Superior temporal gyrus (tissue), 1 donor: ENCODE measurements around the gene ARHGEF11.

Source experiments
- DNase-seq: peaks from one replicate; pipeline ENCODE4 v3.0.0-alpha.2; 2016; ENCODE audit errors: extremely low spot score

The ARHGEF11 gene

DNA sequence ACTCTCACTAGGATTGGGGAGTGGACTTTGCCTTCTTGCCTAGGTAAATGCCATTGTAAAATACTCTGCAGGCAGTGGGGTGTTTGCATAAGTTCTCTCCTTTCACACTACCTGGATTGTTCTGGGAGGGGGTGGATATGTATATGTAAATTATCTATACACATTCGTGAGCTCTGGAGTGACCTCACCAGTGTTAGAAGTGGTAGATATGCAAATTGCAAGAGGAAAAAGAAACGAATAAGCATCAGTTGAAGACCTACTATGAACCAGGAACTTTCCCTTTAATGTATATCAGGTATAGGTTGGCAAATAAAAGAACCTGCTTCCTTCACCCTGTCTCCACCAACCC lies 1.5 kb upstream of the ARHGEF11 start:
- DNase-seq = no peak

DNA sequence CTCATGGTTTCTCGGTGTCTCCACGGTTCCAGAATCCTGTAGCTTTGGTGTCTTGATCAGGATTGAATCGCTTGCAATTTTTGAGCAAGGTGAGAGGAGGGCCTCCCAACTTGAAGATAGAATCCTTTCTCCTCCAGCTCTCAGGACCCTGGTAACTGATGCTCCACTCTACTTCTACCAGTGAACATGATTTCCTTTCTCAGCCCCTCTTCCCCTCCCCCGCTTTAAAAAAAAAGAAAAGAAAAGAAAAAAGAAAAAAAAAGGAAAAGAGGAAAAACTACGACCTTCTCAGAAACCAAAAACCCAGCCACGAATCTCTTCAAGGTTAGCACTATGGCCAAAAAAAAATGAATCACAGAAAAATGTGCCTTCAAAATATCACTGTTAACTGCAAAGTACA lies 1.2 kb downstream of the ARHGEF11 start:
- no peak for DNase-seq

DNA sequence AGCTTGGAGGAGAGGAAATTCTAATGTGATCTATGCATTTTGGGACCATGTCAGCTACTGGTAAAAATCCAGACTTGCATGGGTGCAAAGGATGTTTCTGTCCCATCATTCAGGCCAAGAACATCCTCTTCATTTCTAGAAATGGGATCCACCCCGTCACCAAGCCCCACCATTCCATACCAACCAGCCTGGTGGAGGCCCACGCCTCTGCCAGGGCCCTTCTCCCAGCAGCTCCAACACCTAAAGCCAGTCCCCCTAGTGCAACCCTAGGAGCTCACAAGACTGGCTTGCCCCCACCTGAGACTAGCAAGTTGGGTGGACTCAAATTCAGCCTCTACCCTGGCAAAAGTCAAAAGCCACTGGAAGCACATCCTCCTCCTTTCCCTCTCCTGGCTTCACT lies 1.9 kb downstream of the ARHGEF11 start:
- no peak for DNase-seq

DNA sequence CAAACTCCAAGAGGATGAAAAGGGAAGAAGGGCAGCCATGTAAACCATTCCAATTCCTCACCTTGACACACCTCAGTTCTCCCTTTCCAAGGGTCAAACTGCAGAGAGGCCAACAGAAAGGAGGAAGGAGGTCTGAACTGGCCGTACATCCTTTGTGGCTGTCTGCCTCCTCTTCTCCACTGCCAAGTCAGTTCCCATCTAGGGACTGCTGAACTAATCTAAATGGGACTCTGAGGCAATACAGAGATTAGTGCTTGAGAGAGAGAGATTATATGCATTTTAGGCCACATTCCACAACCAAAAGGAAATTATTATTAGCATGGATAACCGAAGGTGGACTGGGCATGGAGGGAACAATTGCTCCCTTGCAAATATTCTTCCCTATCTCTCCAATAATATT lies 2.7 kb downstream of the ARHGEF11 start:
- DNase-seq = no peak

DNA sequence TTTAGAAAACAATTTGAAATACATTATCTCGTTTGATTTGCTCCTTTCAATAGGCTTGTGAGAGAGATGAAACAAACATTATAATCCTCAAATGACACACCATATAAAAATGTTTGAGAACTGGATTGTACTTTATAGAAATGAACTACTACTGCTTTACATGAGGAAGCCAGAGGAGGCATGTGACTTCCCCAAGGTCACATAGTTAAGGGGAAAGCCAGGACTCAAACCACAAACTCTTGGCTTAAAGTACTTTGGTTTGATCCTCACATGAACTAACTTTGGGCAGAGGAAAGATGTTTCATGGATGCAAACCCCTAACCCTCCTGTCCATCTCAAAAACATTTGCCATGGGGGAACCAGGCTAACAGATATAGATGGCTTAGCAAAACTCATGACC lies 4.7 kb downstream of the ARHGEF11 start:
- no peak for DNase-seq

DNA sequence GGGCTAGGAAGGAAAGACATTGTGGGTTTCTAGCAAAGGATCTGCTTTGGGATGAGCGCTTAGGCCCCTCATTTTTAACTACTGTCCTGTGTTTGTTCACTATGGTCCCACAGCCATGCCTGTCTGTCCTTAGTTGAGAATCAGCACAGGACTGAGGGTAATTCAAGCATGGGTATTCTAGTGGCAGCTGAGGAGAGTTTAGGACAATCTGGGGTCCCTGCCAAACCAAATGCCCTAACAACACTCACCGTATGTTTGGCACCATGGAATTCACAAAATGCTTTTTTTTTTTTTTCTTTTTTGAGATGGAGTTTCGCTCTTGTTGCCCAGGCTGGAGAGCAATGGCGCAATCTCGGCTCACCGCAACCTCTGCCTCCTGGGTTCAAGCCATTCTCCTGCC lies 10.4 kb downstream of the ARHGEF11 start:
- DNase-seq = no peak

DNA sequence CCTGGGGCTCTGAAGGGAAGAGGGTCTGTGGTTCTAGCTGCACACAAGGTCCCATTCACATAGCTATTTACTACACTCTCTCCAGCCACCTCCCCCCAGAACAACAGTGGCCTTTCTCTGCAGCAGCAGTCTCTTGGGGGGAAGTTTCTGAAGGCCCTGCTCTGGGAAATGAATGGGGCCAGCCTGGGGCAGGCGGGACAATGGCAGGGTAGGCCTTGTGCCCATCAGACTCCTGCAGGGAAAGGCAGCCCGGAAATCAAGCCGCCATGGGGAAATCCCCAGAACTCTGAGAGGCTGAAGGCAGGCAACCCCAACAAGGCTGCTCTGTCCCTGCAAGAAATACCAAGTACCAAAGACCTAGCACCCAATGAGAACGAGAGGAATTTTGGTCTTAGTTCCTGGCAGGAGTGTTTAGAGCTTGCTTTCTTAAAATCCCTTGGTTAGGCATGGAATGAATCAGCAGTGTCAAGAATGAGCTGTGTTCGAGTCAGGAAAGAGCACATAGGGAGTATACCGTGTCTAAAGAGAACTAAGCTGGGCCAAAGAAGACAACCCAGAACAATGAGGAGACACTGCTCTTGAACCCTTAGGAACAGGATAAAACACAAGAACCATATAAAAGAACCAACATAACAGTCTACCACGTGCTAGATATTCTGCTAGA lies 11.3 kb downstream of the ARHGEF11 start:
- peak; percentile 57 for DNase-seq

DNA sequence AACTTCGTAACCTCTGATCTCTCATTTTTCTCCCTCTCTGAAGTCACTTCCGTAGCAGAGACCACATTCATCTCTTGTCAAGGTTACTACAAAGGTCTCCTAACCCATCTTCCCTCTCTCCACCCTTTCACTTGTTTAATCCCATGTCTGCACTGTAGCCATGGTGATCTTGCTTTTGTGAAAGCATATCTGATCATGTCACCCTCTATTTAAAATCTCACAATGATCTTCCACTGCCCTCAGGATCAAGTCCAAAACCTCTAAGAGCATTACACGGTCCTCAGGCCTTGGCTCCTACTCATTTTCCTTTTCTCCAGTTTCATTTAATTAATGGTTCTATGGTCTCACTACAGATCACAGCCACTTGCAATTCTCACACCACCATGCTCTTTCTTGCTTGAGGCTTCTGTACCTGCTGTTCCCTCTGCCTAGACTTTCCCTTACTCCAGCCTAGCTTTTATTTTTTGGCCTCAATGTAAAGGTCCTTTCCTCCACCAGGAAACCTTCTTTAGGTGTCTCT lies 12.1 kb downstream of the ARHGEF11 start:
- DNase-seq = no peak

DNA sequence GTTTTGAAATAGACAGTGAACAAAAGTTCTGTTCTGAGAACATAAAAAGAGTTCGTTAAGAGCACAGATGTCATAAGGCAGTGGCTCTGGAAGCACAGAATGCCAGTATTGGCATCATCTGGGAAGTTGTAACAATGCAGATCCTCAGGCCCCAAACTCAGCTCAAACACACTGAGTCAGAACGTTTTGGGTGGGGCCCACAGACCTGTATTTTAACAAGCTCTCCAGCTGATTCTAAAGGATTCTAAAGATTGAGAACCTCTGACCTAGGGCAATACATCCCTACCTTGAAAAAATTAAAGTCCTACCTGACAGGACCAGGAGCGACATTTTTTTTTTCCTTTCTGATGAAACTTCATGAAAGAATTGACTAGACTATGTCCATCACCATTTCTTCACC lies 13.2 kb downstream of the ARHGEF11 start:
- DNase-seq = no peak

DNA sequence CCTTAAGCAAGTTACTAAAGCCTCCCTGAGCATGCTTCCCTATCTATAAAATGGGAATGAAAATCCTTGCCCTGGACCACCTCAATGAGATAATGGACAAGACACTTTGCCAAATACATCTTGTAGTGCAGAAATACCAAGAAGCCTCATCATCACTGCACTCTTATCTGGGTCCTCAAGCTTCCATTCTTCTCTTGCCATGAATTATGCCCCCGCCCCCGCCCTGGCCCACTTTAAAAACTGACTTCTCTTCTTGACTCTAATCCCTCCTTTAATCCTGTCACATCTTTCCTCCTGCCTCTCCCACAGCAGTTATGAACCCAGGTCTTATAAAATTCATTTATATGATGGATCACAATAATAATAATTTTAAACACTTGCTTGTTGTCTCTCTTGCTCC lies 14.8 kb downstream of the ARHGEF11 start:
- DNase-seq = no peak

DNA sequence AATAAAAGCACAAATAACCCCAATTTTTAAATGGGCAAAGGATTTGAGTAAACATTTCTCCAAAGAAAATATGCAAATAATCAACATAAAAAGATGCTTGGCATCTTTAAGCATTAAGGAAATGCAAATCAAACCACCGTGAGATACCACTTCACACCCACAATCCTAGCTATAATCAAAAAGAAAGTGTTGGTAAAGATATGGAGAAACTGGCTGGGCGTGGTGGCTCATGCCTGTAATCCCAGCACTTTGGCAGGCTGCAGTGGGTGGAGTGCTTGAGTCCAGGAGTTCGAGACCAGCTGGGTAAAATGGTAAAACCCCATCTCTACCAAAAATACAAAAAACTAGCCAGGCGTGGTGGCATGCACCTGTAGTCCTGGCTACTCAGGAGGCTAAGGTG lies 16.9 kb downstream of the ARHGEF11 start:
- DNase-seq = no peak

DNA sequence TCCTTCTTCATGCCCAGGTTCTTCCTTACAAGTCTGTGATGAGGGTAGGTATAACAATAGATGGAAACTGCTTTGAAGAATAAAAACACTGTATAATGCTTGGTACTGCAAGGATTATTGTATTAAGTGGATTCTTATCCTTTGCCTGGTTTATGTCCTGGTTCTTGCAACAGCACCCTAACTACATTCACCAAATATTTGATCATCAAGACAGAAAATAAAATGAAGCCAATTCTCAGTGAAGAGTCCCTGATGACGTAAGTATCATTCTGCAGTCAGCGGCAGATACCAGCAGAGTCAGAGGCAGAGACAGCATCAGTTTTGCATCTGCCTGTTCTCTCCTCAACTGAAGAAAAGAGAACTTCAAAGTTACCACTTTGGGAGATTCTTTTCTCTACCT lies 19.7 kb downstream of the ARHGEF11 start:
- no peak for DNase-seq

DNA sequence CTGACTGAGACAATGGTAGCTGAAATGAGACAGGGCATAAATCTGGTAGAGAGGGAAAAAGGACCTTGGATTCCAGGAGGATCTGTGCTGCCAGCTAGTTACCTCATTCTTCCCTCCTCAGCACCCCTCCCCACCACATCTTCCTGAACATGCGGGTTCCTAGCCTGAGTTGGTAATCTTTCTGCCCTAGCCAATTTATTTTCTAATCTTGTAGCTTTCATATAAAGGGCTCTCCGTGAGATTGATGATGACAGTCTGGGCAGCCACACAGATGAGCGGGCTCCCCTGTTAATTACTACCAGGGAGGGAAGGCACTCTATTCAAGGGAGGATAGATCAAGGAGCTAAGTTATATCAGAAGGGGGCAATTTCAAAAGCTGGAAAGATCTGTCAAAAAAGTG lies 20.2 kb downstream of the ARHGEF11 start:
- no peak for DNase-seq

DNA sequence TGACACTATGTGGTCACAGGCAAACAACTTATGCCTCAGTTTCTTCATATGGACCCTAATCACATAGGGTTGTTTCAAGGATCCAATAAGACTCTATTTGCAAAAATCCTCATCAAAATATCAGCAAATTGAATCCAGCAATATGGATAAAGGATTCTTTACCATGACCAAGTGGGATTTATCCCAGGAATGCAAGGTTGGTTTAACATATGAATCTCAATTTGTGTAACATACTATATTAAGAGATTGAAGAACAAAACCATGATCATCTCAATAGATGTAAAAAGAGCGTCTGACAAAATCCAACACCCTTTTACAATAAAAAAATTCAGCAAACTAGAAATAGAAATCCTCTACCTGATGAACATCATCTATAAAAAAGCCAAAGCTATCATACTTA lies 23.9 kb downstream of the ARHGEF11 start:
- DNase-seq = no peak

DNA sequence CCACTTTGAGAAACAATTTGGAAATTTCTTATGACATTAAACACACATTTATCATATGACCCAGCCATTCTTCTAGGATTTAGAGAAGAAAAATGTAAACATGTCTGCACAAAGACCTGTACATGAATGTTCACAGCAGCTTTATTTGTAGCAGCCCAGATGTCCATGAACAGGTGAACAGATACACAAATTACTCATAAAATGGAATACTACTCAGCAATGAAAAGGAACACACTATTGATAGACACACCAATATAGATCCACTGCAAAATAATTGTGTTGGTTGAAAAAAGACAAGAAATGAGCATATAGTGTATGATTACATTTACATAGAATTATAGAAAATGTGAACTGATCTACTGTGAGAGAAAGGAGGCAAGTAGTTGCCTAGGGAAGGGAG lies 26.1 kb downstream of the ARHGEF11 start:
- DNase-seq = no peak

DNA sequence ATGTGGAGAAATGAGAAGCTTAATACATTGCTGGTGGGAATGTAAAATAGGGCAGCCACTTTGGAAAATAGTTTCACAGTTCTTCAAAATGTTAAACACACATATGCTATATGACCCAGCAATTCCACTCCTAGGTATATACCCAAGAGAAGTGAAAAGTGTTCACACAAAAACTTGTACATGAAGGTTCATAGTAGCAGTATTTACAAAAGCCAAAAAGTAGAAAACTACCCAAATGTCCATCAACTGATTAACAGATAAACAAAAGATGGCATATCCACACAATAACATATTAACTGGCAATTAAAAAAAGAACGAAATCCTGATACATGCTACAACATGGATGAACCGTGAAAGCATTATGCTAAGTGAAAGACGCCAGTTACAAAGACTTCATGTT lies 33.7 kb downstream of the ARHGEF11 start:
- DNase-seq = no peak

DNA sequence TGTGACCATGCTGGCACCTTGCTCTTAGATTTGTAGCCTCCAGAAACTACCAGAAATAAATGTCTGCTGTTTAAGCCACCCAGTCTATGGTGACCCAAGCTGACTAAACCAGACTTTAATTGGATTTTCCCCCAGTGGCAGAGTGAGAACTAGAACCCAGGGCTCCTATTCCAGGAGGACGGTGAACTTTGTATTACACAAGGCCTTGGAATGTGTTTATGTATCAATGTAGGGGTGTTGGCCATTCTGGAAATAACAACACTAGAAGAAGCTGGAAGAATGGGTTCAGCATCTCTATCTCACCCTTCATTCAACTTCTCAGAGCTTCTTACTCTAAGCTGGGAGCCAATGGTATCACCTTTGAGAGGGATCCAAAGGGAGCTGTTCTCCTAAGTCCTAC lies 37.0 kb downstream of the ARHGEF11 start:
- no peak for DNase-seq

DNA sequence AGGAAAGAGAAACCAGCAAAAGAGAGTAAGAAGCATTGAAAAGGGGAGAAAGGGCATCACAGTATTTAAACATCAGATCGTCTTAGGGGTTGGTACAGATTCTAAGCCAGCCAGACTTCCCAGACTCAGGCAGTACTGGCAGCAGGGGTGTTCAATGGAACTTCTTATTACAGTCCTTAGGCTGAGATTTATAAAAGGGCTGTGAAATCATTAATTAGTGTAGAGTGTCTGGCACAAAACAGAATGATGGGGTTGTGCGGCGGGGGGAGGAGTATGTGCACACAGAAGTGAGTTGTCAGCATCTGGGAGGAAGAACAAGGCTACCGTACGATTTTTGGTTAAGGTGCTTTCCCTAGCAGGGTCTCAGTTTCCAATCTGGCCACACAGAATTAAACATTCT lies 38.2 kb downstream of the ARHGEF11 start:
- DNase-seq = no peak

DNA sequence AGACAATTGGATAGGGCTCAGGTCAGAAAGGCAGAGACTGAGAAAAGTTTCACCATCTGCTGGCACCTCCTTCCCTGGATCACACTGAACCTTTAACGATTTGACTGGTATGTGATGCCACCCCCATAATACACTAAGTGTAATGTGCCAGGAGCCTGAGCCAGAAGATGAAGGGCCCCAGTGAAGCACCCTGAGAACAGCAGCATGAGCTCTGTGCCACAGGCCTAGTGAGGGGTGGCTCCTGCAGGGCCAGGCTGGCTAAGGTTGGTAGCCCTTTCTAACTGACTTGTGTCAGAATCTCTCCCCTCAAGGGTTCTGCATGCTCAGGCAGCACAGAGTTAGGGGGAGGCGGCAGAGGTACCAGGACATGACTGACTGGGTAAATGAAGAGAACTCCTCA lies 38.9 kb downstream of the ARHGEF11 start:
- DNase-seq = no peak

DNA sequence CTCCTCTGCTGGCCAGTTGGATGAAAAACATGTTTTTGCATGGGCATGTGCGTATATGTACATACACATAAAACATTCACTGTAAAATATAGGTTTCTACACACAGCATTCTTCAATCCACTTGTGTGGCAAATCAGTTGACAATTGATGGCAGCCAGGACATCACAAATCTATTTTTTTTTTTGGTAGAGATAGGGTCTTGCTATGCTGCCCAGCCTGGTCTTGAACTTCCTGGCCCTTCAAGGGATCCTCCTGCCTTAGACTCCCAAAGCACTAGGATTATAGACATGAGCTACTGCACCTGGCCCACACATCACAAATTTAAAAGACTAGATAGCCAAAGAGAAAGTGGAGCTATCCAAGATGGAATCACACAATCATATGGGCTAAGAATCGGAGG lies 39.6 kb downstream of the ARHGEF11 start:
- DNase-seq = no peak

DNA sequence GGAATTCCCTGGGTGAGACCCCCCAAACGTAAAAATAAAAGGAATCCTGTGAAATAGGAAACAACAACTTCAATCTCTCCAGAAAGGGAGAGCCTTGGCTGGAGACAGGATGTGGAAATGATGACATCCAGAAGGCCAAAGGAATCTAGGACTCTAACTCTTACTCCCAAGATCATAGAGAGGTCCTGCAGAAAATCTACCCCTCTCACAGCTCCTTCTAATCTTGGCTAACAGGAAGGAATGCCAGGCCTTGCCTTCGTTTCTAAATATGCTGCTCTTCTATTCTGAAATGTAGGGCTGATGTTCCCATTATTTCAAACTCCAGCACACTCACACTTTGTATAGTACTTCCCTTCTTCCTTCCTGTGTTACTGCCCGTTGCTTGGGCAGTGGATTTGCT lies 40.7 kb downstream of the ARHGEF11 start:
- DNase-seq = no peak

DNA sequence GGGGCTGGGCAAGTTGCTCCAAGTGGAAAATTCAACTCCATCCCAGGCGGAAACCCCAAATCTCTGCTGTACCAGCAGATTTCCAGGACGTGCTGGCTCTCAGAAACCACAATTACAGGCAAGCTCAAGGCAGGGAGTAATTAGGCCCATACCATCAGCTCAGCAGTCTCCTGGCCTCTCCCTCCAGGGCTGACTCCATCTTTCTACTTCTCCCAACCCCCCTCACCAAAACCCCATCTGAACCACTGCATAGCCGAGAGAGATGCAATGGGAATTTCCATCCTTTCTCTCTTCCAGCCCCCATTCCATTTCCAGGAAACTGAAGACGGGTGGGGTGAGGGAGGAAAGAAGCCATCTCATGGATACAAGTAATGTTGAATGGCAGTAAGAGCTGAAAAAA lies 41.2 kb downstream of the ARHGEF11 start:
- DNase-seq = no peak

DNA sequence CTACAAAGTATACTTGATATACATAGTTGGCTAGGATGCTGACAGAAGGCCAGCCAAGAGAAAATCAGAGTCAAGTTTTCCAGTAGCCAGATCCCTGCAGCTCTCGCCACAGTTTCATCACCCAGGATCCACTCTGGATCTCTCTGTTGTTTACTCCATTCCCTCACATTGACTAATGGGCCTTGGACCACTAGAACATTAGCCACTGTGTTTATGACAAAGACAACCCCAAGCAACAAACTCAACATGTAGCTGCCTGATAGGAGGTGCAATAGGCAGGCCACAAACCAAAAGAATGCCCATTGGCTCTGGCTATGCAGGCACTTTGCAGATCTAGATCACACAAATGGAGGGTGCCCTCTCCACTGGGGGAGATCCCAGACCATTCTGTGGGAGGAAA lies 44.2 kb downstream of the ARHGEF11 start:
- DNase-seq = no peak

DNA sequence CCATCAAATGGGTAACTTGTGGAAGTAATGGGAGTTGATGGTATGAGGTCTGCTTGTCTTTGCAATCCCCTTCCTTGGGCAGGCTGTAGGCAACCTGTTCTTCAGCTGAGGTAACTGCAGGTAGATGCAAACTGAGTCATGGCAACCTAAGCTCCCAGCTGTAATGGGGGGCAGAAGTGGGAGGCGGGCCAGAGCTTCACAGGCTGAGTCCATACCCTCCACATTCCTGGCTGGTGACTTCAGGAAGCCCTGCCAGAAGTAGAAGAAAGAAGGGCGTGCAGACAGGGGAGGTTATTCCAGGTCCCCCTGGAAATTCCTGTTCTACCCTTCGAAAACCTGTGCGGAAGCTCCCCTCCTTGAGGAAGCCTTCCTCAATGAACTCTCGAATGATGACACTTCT lies 44.9 kb downstream of the ARHGEF11 start:
- DNase-seq = no peak
